SJCRH30 (cell line): Measurements from ENCODE around the gene TTC7B. TPM values are rescaled to one million over a fixed set of nuclear protein-coding genes. Genes with fewer than 3 reads are reported as not detected.
A peak's percentile ranks its signal among the peaks of the same experiment; 100 is the strongest.

Experiments used
- DNase-seq, 2 experiments: peaks; one replicate each; pipeline ENCODE4 v3.0.0-alpha.2; 2015 to 2020
- H3K27ac ChIP-seq: fragments of 250-450 bp; sonication (Bioruptor Pico); 2 replicates; pipeline ENCODE4 v1.5.1; 2020; ENCODE audit warnings: mild to moderate bottlenecking, moderate library complexity
- H3K27me3 ChIP-seq: fragments of 250-450 bp; sonication (Bioruptor Pico); 2 replicates; pipeline ENCODE4 v1.5.1; 2020; ENCODE audit warnings: mild to moderate bottlenecking, moderate library complexity
- H3K36me3 ChIP-seq: fragments of 250-450 bp; sonication (Bioruptor Pico); 2 replicates; pipeline ENCODE4 v1.5.1; 2020; ENCODE audit warnings: mild to moderate bottlenecking, moderate library complexity
- H3K4me1 ChIP-seq: fragments of 250-450 bp; sonication (Bioruptor Pico); 2 replicates; pipeline ENCODE4 v1.5.1; 2020; ENCODE audit warnings: mild to moderate bottlenecking, moderate library complexity
- H3K4me3 ChIP-seq: fragments of 250-450 bp; sonication (Bioruptor Pico); 2 replicates; pipeline ENCODE4 v1.5.1; 2020; ENCODE audit warnings: mild to moderate bottlenecking, moderate library complexity
- H3K9me3 ChIP-seq: fragments of 250-450 bp; sonication (Bioruptor Pico); replicated peaks from 2 replicates; pipeline ENCODE4 v1.5.1; 2020; ENCODE audit warnings: mild to moderate bottlenecking, moderate library complexity
- total RNA-seq: library from RNA; depleted of rRNA; stranded (reverse); fragments of >200 nt; shearing (Covaris generic); gene quantifications from 2 replicates; pipeline ENCODE4 v1.2.3, GENCODE V29; 2014

TTC7B gene
- total RNA-seq, 1 experiment from 2014 or later, result 45.9 TPM

GRCh38 chr14:90514015-90514398, 302.2 kb downstream of the TTC7B start:
- no peaks in the 10 kb centered on the region for H3K27me3 ChIP-seq
- no peaks in the 10 kb centered on the region for H3K36me3 ChIP-seq
- peaks cover 21% of the 10 kb centered on the region for H3K4me1 ChIP-seq
- peak overlapping the region; percentile 65 for H3K27ac ChIP-seq
- H3K9me3 ChIP-seq, result no peaks in the 10 kb centered on the region
- H3K4me3 ChIP-seq, result no peak overlapping the region
- DNase-seq, result no peak

GRCh38 chr14:90513161-90514014, 302.8 kb downstream of the TTC7B start:
- H3K27ac ChIP-seq, result peak overlapping the region; percentile 65
- no peak overlapping the region for H3K4me3 ChIP-seq
- no peaks in the 10 kb centered on the region for H3K9me3 ChIP-seq
- H3K36me3 ChIP-seq, result no peaks in the 10 kb centered on the region
- peaks cover 21% of the 10 kb centered on the region for H3K4me1 ChIP-seq
- peak; percentile 89 to 91 for DNase-seq
- H3K27me3 ChIP-seq, result no peaks in the 10 kb centered on the region

- H3K4me1 ChIP-seq, result peaks cover 21% of the 10 kb centered on the region
- no peak overlapping the region; the same call in 1 of the 2 replicates for H3K27ac ChIP-seq
- no peak overlapping the region for H3K4me3 ChIP-seq
- H3K27me3 ChIP-seq, result no peaks in the 10 kb centered on the region
- no peaks in the 10 kb centered on the region for H3K9me3 ChIP-seq
- no peaks in the 10 kb centered on the region for H3K36me3 ChIP-seq
- no peak for DNase-seq
Observed at GRCh38 chr14:90512329-90512991, 303.8 kb downstream of the TTC7B start.

GRCh38 chr14:90511795-90512328, 304.4 kb downstream of the TTC7B start:
- H3K36me3 ChIP-seq, result no peaks in the 10 kb centered on the region
- H3K4me1 ChIP-seq, result peaks cover 21% of the 10 kb centered on the region
- H3K4me3 ChIP-seq, result no peak overlapping the region
- no peaks in the 10 kb centered on the region for H3K27me3 ChIP-seq
- H3K9me3 ChIP-seq, result no peaks in the 10 kb centered on the region
- no peak overlapping the region for H3K27ac ChIP-seq
- no peak for DNase-seq

- Histone ChIP-seq H3K4me1 (peaks cover 21% of the 10 kb centered on the region), H3K27me3 (no peaks in the 10 kb centered on the region), H3K9me3 (no peaks in the 10 kb centered on the region), H3K4me3 (no peak overlapping the region), H3K27ac (no peak overlapping the region), H3K36me3 (no peaks in the 10 kb centered on the region)
- no peak for DNase-seq
Observed at GRCh38 chr14:90511252-90511651, 305.0 kb downstream of the TTC7B start.

GRCh38 chr14:90510159-90510558, 306.1 kb downstream of the TTC7B start:
- no peak overlapping the region for H3K27ac ChIP-seq
- peaks cover 6% of the 10 kb centered on the region; the same call in 1 of the 2 replicates for H3K27me3 ChIP-seq
- no peak overlapping the region for H3K4me3 ChIP-seq
- H3K9me3 ChIP-seq, result no peaks in the 10 kb centered on the region
- H3K36me3 ChIP-seq, result no peaks in the 10 kb centered on the region
- no peak for DNase-seq
- H3K4me1 ChIP-seq, result peaks cover 21% of the 10 kb centered on the region

- no peak for DNase-seq
- Histone ChIP-seq H3K27ac (no peak overlapping the region), H3K36me3 (no peaks in the 10 kb centered on the region), H3K27me3 (peaks cover 6% of the 10 kb centered on the region), H3K4me3 (no peak overlapping the region), H3K9me3 (no peaks in the 10 kb centered on the region), H3K4me1 (peaks cover 21% of the 10 kb centered on the region)
Observed at GRCh38 chr14:90509403-90509802, 306.8 kb downstream of the TTC7B start.

GRCh38 chr14:90508536-90509254, 307.5 kb downstream of the TTC7B start:
- no peaks in the 10 kb centered on the region for H3K36me3 ChIP-seq
- H3K9me3 ChIP-seq, result no peaks in the 10 kb centered on the region
- H3K27me3 ChIP-seq, result peaks cover 6% of the 10 kb centered on the region
- no peak overlapping the region for H3K4me3 ChIP-seq
- no peak for DNase-seq
- H3K4me1 ChIP-seq, result peaks cover 17% of the 10 kb centered on the region
- H3K27ac ChIP-seq, result no peak overlapping the region

GRCh38 chr14:90508036-90508435, 308.2 kb downstream of the TTC7B start:
- no peaks in the 10 kb centered on the region for H3K36me3 ChIP-seq
- no peak overlapping the region for H3K4me3 ChIP-seq
- H3K27ac ChIP-seq, result no peak overlapping the region
- no peaks in the 10 kb centered on the region for H3K9me3 ChIP-seq
- peaks cover 12% of the 10 kb centered on the region for H3K4me1 ChIP-seq
- peaks cover 6% of the 10 kb centered on the region for H3K27me3 ChIP-seq
- no peak for DNase-seq

GRCh38 chr14:90507428-90507827, 308.8 kb downstream of the TTC7B start:
- no peak for DNase-seq
- Histone ChIP-seq H3K27me3 (peaks cover 6% of the 10 kb centered on the region), H3K9me3 (no peaks in the 10 kb centered on the region), H3K4me1 (peaks cover 6% of the 10 kb centered on the region), H3K27ac (no peak overlapping the region), H3K4me3 (no peak overlapping the region), H3K36me3 (no peaks in the 10 kb centered on the region)

- Histone ChIP-seq H3K36me3 (no peaks in the 10 kb centered on the region), H3K27me3 (peaks cover 6% of the 10 kb centered on the region), H3K4me1 (peaks cover under 1% of the 10 kb centered on the region; the same call in 1 of the 2 replicates), H3K27ac (no peak overlapping the region), H3K9me3 (no peaks in the 10 kb centered on the region), H3K4me3 (no peak overlapping the region)
- no peak for DNase-seq
Observed at GRCh38 chr14:90506748-90507147, 309.5 kb downstream of the TTC7B start.

- Histone ChIP-seq H3K4me1 (no peaks in the 10 kb centered on the region), H3K4me3 (no peak overlapping the region), H3K36me3 (no peaks in the 10 kb centered on the region), H3K9me3 (no peaks in the 10 kb centered on the region), H3K27me3 (peaks cover 6% of the 10 kb centered on the region), H3K27ac (no peak overlapping the region)
- peak; percentile 32 to 62 for DNase-seq
Observed at GRCh38 chr14:90505531-90505930, 310.7 kb downstream of the TTC7B start.

- H3K4me1 ChIP-seq, result no peaks in the 10 kb centered on the region
- H3K4me3 ChIP-seq, result no peak overlapping the region
- H3K27me3 ChIP-seq, result peaks cover 6% of the 10 kb centered on the region
- no peaks in the 10 kb centered on the region for H3K36me3 ChIP-seq
- H3K9me3 ChIP-seq, result no peaks in the 10 kb centered on the region
- H3K27ac ChIP-seq, result no peak overlapping the region
- no peak for DNase-seq
Observed at GRCh38 chr14:90504643-90505042, 311.6 kb downstream of the TTC7B start.

- Histone ChIP-seq H3K36me3 (no peaks in the 10 kb centered on the region), H3K4me1 (no peaks in the 10 kb centered on the region), H3K27ac (no peak overlapping the region), H3K9me3 (no peaks in the 10 kb centered on the region), H3K27me3 (peaks cover 6% of the 10 kb centered on the region), H3K4me3 (no peak overlapping the region)
- DNase-seq, result no peak
Observed at GRCh38 chr14:90503582-90503981, 312.6 kb downstream of the TTC7B start.

- Histone ChIP-seq H3K4me1 (no peaks in the 10 kb centered on the region), H3K36me3 (no peaks in the 10 kb centered on the region), H3K9me3 (no peaks in the 10 kb centered on the region), H3K4me3 (no peak overlapping the region), H3K27ac (no peak overlapping the region), H3K27me3 (peaks cover 6% of the 10 kb centered on the region)
- DNase-seq, result no peak
Observed at GRCh38 chr14:90502760-90503159, 313.5 kb downstream of the TTC7B start.
